CD14-positive monocyte (primary cell): ENCODE measurements around the gene MEIOSIN. TPM values are rescaled to one million over a fixed set of nuclear protein-coding genes. Genes with fewer than 3 reads are reported as not detected.

Source experiments
- DNase-seq, 3 donors: peaks; one replicate each; pipeline ENCODE4 v3.0.0-alpha.2; 2011 to 2022
- H2AFZ ChIP-seq: 2 replicates; pipeline ENCODE4 v1.6.0; 2012; ENCODE audit warnings: mild to moderate bottlenecking, low read depth, low read length, inconsistent platforms; ENCODE audit not compliant: insufficient read depth, poor library complexity, severe bottlenecking
- H3K27ac ChIP-seq, 2 donors: 1 replicate in 1 of 2; 2 replicates in 1 of 2; pipeline ENCODE4 v1.5.1; 2012 to 2013; ENCODE audit warnings: low read length in 2 of 2, control low read depth in 1 of 2, inconsistent platforms in 1 of 2, low read depth in 1 of 2, mild to moderate bottlenecking in 1 of 2
- H3K27me3 ChIP-seq, 2 donors: one replicate each; pipeline versions ENCODE4 v1.6.0 to v1.6.1; 2011 to 2013; ENCODE audit warnings: low read length in 2 of 2; ENCODE audit not compliant: control insufficient read depth in 2 of 2, insufficient read depth in 2 of 2
- H3K36me3 ChIP-seq, 2 donors: replicated peaks in 1 of 2; 1 replicate in 1 of 2; 2 replicates in 1 of 2; pipeline versions ENCODE4 v1.5.1 to v1.6.1; 2012 to 2013; ENCODE audit warnings: low read length in 2 of 2, control low read depth in 1 of 2, inconsistent platforms in 1 of 2, mild to moderate bottlenecking in 1 of 2; ENCODE audit not compliant: insufficient read depth in 2 of 2, control insufficient read depth in 1 of 2
- H3K4me1 ChIP-seq, 2 donors: 1 replicate in 1 of 2; 2 replicates in 1 of 2; pipeline versions ENCODE4 v1.5.1 to v1.6.1; 2012 to 2013; ENCODE audit warnings: low read length in 2 of 2, control low read depth in 1 of 2, inconsistent platforms in 1 of 2, mild to moderate bottlenecking in 1 of 2, moderate library complexity in 1 of 2; ENCODE audit not compliant: insufficient read depth in 2 of 2, control insufficient read depth in 1 of 2
- H3K4me2 ChIP-seq: replicated peaks from 2 replicates; pipeline ENCODE3; 2012; ENCODE audit warnings: low read length, moderate library complexity, mild to moderate bottlenecking; ENCODE audit not compliant: poor library complexity, severe bottlenecking; ENCODE audit errors: extremely low read depth
- H3K4me3 ChIP-seq, 3 experiments: fragments of 200-600 bp in 1 of 3; sonication (generic) in 1 of 3; replicated peaks in 1 of 3; 1 replicate in 2 of 3; 2 replicates in 1 of 3; pipeline ENCODE4 v1.5.1; 2011 to 2013; ENCODE audit warnings: low read length in 3 of 3, mild to moderate bottlenecking in 3 of 3, control low read depth in 2 of 3, low read depth in 2 of 3, inconsistent platforms in 1 of 3, moderate library complexity in 1 of 3
- H3K79me2 ChIP-seq: 2 replicates; pipeline ENCODE4 v1.6.0; 2012; ENCODE audit warnings: mild to moderate bottlenecking, control low read depth, inconsistent platforms, low read length, moderate library complexity; ENCODE audit not compliant: insufficient read depth
- H3K9ac ChIP-seq: 2 replicates; pipeline ENCODE4 v1.6.0; 2017; ENCODE audit warnings: low read length, mild to moderate bottlenecking; ENCODE audit not compliant: insufficient read depth, poor library complexity, severe bottlenecking
- H3K9me3 ChIP-seq, 2 donors: replicated peaks in 1 of 2; 1 replicate in 1 of 2; 2 replicates in 1 of 2; pipeline versions ENCODE4 v1.5.1 to v1.6.1; 2012 to 2013; ENCODE audit warnings: low read length in 2 of 2, control low read depth in 1 of 2; ENCODE audit not compliant: control insufficient read depth in 1 of 2, insufficient read depth in 1 of 2
- H4K20me1 ChIP-seq: 2 replicates; pipeline ENCODE4 v1.6.0; 2012; ENCODE audit warnings: mild to moderate bottlenecking, low read length, control low read depth, moderate library complexity; ENCODE audit not compliant: insufficient read depth
- H3K27ac Mint-ChIP-seq, 7 donors: one replicate each; pipeline ENCODE4 v1.8.0; 2020; ENCODE audit warnings: mild to moderate bottlenecking in 7 of 7, mixed read lengths in 7 of 7, moderate library complexity in 6 of 7, inconsistent platforms in 2 of 7
- H3K27me3 Mint-ChIP-seq, 3 donors: one replicate each; pipeline ENCODE4 v1.8.0; 2021 to 2022; ENCODE audit warnings: low read depth in 3 of 3, mild to moderate bottlenecking in 3 of 3, mixed read lengths in 3 of 3, moderate library complexity in 3 of 3, inconsistent platforms in 1 of 3
- H3K36me3 Mint-ChIP-seq, 2 donors: one replicate each; pipeline ENCODE4 v1.8.0; 2020; ENCODE audit warnings: mixed read lengths in 2 of 2, inconsistent platforms in 1 of 2, mild to moderate bottlenecking in 1 of 2
- H3K4me1 Mint-ChIP-seq: one replicate; pipeline ENCODE4 v1.8.0; 2020; ENCODE audit warnings: mild to moderate bottlenecking, mixed read lengths
- H3K4me3 Mint-ChIP-seq, 2 donors: one replicate each; pipeline ENCODE4 v1.8.0; 2020; ENCODE audit warnings: mild to moderate bottlenecking in 2 of 2, mixed read lengths in 2 of 2, moderate library complexity in 1 of 2
- H3K9me3 Mint-ChIP-seq, 7 donors: one replicate each; pipeline ENCODE4 v1.8.0; 2020 to 2022; ENCODE audit warnings: mixed read lengths in 7 of 7, mild to moderate bottlenecking in 6 of 7, moderate library complexity in 6 of 7, inconsistent platforms in 2 of 7
- WGBS: methylation state at CpG from one replicate; pipeline ENCODE4 v1.1.5; 2013; ENCODE audit warnings: missing lambda C conversion rate; ENCODE audit not compliant: insufficient coverage; 5-methylcytosine and 5-hydroxymethylcytosine counted together
- intact Hi-C, 2 donors: fragments of 100-400 bp; cut with micrococcal nuclease; formaldehyde crosslinking; loops; one replicate each; pipeline versions ENCODE4 v1.15.0 to v1.15.1; 2023
- polyA plus RNA-seq, 3 donors: library from polyadenylated mRNA; depleted of rRNA in 1 of 3; unstranded in 2 of 3; stranded (reverse) in 1 of 3; fragments of 300-500 nt in 2 of 3; fragments of >200 nt in 1 of 3; fragmentation: Illumina TruSeq in 2 of 3; gene quantifications; 1 replicate in 2 of 3; 2 replicates in 1 of 3; pipeline ENCODE4 v1.2.3, GENCODE V29; 2012 to 2021
- TF ChIP-seq, protein P1 (sequence below): fragments of 200-600 bp; IDR thresholded peaks from one replicate; pipeline ENCODE4 v1.8.0; 2022; ENCODE audit warnings: antibody characterized with exemption, mild to moderate bottlenecking

Gene MEIOSIN
- polyA plus RNA-seq, 3 donors = not detected

DNA sequence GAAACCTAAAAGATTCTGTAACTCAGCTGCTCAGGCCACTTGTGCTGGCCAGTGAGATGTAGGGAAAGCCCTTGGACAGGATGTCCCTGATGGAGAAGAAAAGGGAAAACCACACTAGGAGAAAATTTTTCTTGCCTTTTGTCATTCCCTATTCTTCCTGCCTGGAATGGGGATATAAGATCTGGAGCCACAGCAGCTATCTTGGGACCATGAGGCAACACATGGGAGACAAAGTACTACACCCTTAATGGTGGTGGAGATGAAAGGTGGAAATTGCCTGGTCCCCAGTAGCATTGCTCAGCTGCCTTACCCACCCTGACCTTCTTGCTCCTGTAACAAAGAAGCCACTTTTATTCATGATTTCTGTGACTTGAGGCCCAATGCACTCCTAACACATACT, 72.5 kb downstream of the MEIOSIN start:
- no peak overlapping the region for H3K9ac ChIP-seq
- Mint-ChIP-seq H3K27ac (no peak overlapping the region), H3K27me3 (peaks cover 75 to 85% (median 82%) of the 10 kb centered on the region in 3 donors), H3K9me3 (peaks cover 4 to 19% (median 9%) of the 10 kb centered on the region in 7 donors), H3K4me3 (peak overlapping the region in 1 of 2 donors; percentile 81), H3K36me3 (no peaks in the 10 kb centered on the region), H3K4me1 (peaks cover 21% of the 10 kb centered on the region)
- DNase-seq = no peak
- H3K4me3 ChIP-seq = no peak overlapping the region
- TF ChIP-seq, protein P1, sequence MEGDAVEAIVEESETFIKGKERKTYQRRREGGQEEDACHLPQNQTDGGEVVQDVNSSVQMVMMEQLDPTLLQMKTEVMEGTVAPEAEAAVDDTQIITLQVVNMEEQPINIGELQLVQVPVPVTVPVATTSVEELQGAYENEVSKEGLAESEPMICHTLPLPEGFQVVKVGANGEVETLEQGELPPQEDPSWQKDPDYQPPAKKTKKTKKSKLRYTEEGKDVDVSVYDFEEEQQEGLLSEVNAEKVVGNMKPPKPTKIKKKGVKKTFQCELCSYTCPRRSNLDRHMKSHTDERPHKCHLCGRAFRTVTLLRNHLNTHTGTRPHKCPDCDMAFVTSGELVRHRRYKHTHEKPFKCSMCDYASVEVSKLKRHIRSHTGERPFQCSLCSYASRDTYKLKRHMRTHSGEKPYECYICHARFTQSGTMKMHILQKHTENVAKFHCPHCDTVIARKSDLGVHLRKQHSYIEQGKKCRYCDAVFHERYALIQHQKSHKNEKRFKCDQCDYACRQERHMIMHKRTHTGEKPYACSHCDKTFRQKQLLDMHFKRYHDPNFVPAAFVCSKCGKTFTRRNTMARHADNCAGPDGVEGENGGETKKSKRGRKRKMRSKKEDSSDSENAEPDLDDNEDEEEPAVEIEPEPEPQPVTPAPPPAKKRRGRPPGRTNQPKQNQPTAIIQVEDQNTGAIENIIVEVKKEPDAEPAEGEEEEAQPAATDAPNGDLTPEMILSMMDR = no peak
- peaks cover 11 to 65% of the 10 kb centered on the region in 2 donors for H3K27me3 ChIP-seq
- H3K36me3 ChIP-seq = no peaks in the 10 kb centered on the region
- no peaks in the 10 kb centered on the region for H3K79me2 ChIP-seq
- intact Hi-C loops = no loop called here
- H4K20me1 ChIP-seq = no peaks in the 10 kb centered on the region
- H3K4me1 ChIP-seq = peaks cover 20 to 25% of the 10 kb centered on the region in 2 donors
- peaks cover 7% of the 10 kb centered on the region in 2 donors for H3K9me3 ChIP-seq
- H3K4me2 ChIP-seq = no peak overlapping the region
- H2AFZ ChIP-seq = no peak overlapping the region
- H3K27ac ChIP-seq = no peak overlapping the region

DNA sequence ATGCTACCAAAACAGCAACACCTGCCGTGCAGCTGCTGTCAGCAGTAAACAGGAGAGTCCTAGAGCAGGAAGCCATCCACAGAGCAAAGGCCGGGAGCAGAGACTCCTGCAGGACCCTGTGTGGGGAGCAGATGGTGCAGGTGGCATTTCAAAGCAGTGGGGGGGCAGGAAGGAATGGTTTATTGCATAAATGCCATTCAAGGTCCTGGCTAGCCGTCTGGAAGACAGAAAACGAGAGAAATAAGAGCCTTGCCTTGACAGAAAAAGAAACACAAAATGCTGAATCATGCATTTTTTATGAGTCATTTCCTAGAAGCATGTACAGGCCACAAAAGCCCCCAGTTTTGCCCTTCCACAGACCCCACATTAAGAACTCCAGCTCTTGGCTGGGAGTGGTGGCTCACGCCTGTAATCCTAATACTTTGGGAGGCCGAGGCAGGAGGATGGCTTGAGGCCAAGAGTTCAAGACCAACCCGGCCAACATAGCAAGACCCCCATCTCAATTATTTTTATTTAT, 76.5 kb downstream of the MEIOSIN start:
- peak in 2 of 3 donors; percentile 52 to 63 for DNase-seq
- Histone ChIP-seq H3K4me2 (peak overlapping the region; percentile 72), H3K36me3 (no peaks in the 10 kb centered on the region), H3K9ac (peak overlapping the region; percentile 6), H3K79me2 (no peaks in the 10 kb centered on the region), H3K27ac (no peak overlapping the region), H2AFZ (no peak overlapping the region), H3K4me3 (peak overlapping the region in 1 of 3 experiments; percentile 39), H3K27me3 (peaks cover 9 to 50% of the 10 kb centered on the region in 2 donors), H3K9me3 (peaks cover 7 to 9% of the 10 kb centered on the region in 2 donors), H3K4me1 (peaks cover 20 to 25% of the 10 kb centered on the region in 2 donors), H4K20me1 (peaks cover 12% of the 10 kb centered on the region)
- Mint-ChIP-seq H3K4me1 (peaks cover 21% of the 10 kb centered on the region), H3K27ac (peak overlapping the region in 2 of 7 donors; percentile 53 to 80), H3K4me3 (peak overlapping the region in 1 of 2 donors; percentile 86), H3K9me3 (peaks cover 3 to 15% (median 8%) of the 10 kb centered on the region in 7 donors), H3K36me3 (peaks cover 0 to 1% of the 10 kb centered on the region in 2 donors), H3K27me3 (peaks cover 71 to 78% (median 76%) of the 10 kb centered on the region in 3 donors)
- intact Hi-C loops = no loop called here
- 0% methylated on average over 4 of the region's 7 CpGs for WGBS
- TF ChIP-seq, protein P1 = no peak
